HepG2 (cell line): ENCODE results near the gene BICDL2. TPM values are rescaled to one million over a fixed set of nuclear protein-coding genes. Genes with fewer than 3 reads are reported as not detected.

ENCODE experiments used
- ARID5B ChIP-seq: IDR thresholded peaks from 2 replicates; pipeline ENCODE4 v1.4.0; 2020; ENCODE audit warnings: mild to moderate bottlenecking, missing genetic modification reagents
- ASH2L ChIP-seq: fragments of 300-600, 200-600 bp; sonication (generic); IDR thresholded peaks from 2 replicates; pipeline ENCODE4 v1.7.0; 2017; ENCODE audit warnings: low read depth, mild to moderate bottlenecking, moderate library complexity, mixed read lengths, low read length; ENCODE audit not compliant: insufficient read length
- EED ChIP-seq: sonication (generic); formaldehyde crosslinking; IDR thresholded peaks from 2 replicates; pipeline ENCODE4 v1.5.0; 2020; ENCODE audit warnings: mild to moderate bottlenecking, missing genetic modification reagents
- GLI4 ChIP-seq: sonication (generic); formaldehyde crosslinking; IDR thresholded peaks from 2 replicates; pipeline ENCODE4 v1.5.1; 2020; ENCODE audit warnings: missing genetic modification reagents, mild to moderate bottlenecking, moderate library complexity, borderline replicate concordance
- IRF1 ChIP-seq: sonication (generic); formaldehyde crosslinking; IDR thresholded peaks from 2 replicates; pipeline ENCODE4 v1.4.0; 2020; ENCODE audit warnings: low read depth, mild to moderate bottlenecking, missing genetic modification reagents
- MLLT10 ChIP-seq: sonication (generic); formaldehyde crosslinking; IDR thresholded peaks from 2 replicates; pipeline ENCODE4 v1.4.0; 2020; ENCODE audit warnings: missing genetic modification reagents
- PHF8 ChIP-seq: sonication (generic); formaldehyde crosslinking; IDR thresholded peaks from 2 replicates; pipeline ENCODE4 v1.5.0; 2020; ENCODE audit warnings: missing genetic modification reagents
- PRPF4 ChIP-seq: fragments of 200-400 bp; formaldehyde crosslinking; IDR thresholded peaks from 2 replicates; pipeline ENCODE4 v1.6.1; 2016; ENCODE audit warnings: low read length, low read depth; ENCODE audit not compliant: poor library complexity, severe bottlenecking
- RBFOX2 ChIP-seq: fragments of 200-400 bp; formaldehyde crosslinking; IDR thresholded peaks from 2 replicates; pipeline ENCODE4 v1.6.1; 2017; ENCODE audit warnings: low read depth, mild to moderate bottlenecking, low read length
- TARDBP ChIP-seq: sonication (generic); formaldehyde crosslinking; IDR thresholded peaks from 2 replicates; pipeline ENCODE4 v1.8.0; 2022; ENCODE audit warnings: mild to moderate bottlenecking, missing genetic modification reagents
- ZNF430 ChIP-seq: sonication (generic); formaldehyde crosslinking; IDR thresholded peaks from 2 replicates; pipeline ENCODE4 v1.9.0; 2021; ENCODE audit warnings: mild to moderate bottlenecking, missing genetic modification reagents
- ZNF607 ChIP-seq: sonication (generic); formaldehyde crosslinking; IDR thresholded peaks from 2 replicates; pipeline ENCODE4 v1.5.1; 2020; ENCODE audit warnings: missing genetic modification reagents, mild to moderate bottlenecking, borderline replicate concordance
- ZNF687 ChIP-seq: sonication (generic); formaldehyde crosslinking; IDR thresholded peaks from 2 replicates; pipeline ENCODE4 v1.5.1; 2020; ENCODE audit warnings: mild to moderate bottlenecking, missing genetic modification reagents, moderate library complexity
- ZNF879 ChIP-seq: sonication (generic); formaldehyde crosslinking; IDR thresholded peaks from 2 replicates; pipeline ENCODE4 v1.8.1; 2023; ENCODE audit warnings: missing genetic modification reagents
- polyA plus RNA-seq, 8 experiments: library from polyadenylated mRNA; depleted of rRNA in 3 of 8; stranded (reverse) in 7 of 8; unstranded in 1 of 8; fragments of >200 nt; fragmentation: Illumina TruSeq in 4 of 8; extraction: Trizol in 4 of 8; gene quantifications; 2 replicates each; pipeline versions ENCODE4 v1.2.1 to v1.2.3, GENCODE V29; 2011 to 2016; ENCODE audit warnings: low read depth in 4 of 8, missing spikeins in 1 of 8, mixed read lengths in 1 of 8; ENCODE audit not compliant: insufficient read depth in 1 of 8
- total RNA-seq, 5 experiments: library from RNA; depleted of rRNA; stranded (reverse); fragments of >200 nt; fragmentation: Illumina TruSeq; extraction: Trizol; gene quantifications; 2 replicates each; pipeline ENCODE4 v1.2.3, GENCODE V29; 2016; ENCODE audit warnings: low read depth in 1 of 5

Gene BICDL2
- total and polyA plus RNA-seq, 2 of the 13 experiments (the other 11 are each of a cell fraction or from before 2014, with no cell fraction given), result 0.12 TPM; not detected in 1

- TF ChIP-seq ZNF687 (peak; percentile 62), EED (CRISPR knock-in tag) (0 out of 2 replicates have a peak, but pooled peaks have one; percentile 35), PHF8 (CRISPR knock-in tag) (0 out of 2 replicates have a peak, but pooled peaks have one; percentile 2), ASH2L (no peak), TARDBP (no peak), ARID5B (CRISPR knock-in tag) (no peak), ZNF607 (CRISPR knock-in tag) (0 out of 2 replicates have a peak, but pooled peaks have one; percentile 37), ZNF430 (CRISPR knock-in tag) (peak; percentile 69; the same call in 1 of the 2 replicates), ZNF879 (0 out of 2 replicates have a peak, but pooled peaks have one; percentile 43), RBFOX2 (peak; percentile 36; the same call in 1 of the 2 replicates), IRF1 (CRISPR knock-in tag) (no peak), MLLT10 (CRISPR knock-in tag) (no peak), GLI4 (CRISPR knock-in tag) (no peak), PRPF4 (no peak)
Observed at GRCh38 chr16:3066440-3066748, 29.6 kb upstream of the BICDL2 start (continued).
